ENCODE data around the gene PTPRD.

- TF ChIP-seq, protein P1, sequence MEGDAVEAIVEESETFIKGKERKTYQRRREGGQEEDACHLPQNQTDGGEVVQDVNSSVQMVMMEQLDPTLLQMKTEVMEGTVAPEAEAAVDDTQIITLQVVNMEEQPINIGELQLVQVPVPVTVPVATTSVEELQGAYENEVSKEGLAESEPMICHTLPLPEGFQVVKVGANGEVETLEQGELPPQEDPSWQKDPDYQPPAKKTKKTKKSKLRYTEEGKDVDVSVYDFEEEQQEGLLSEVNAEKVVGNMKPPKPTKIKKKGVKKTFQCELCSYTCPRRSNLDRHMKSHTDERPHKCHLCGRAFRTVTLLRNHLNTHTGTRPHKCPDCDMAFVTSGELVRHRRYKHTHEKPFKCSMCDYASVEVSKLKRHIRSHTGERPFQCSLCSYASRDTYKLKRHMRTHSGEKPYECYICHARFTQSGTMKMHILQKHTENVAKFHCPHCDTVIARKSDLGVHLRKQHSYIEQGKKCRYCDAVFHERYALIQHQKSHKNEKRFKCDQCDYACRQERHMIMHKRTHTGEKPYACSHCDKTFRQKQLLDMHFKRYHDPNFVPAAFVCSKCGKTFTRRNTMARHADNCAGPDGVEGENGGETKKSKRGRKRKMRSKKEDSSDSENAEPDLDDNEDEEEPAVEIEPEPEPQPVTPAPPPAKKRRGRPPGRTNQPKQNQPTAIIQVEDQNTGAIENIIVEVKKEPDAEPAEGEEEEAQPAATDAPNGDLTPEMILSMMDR (IDR thresholded peaks at IDR 0.05; ENCODE audit: low read depth, low read length, poor library complexity, severe bottlenecking): peak; percentile 59
- TF ChIP-seq EZH2phosphoT487 (IDR thresholded peaks at IDR 0.05; ENCODE audit: borderline replicate concordance, low read length): no peak
Observed at GRCh38 chr9:9791611-9792010, 821.2 kb downstream of the PTPRD start.

Data from DOHH2 (cell line).